HepG2 (cell line): Measurements from ENCODE around the gene NIFK. TPM values are rescaled to one million over a fixed set of nuclear protein-coding genes. Genes with fewer than 3 reads are reported as not detected.

Source experiments
- ATAC-seq: fragments of 200-7000 bp; cut with Tn5 transposase; 3 replicates; pipeline ENCODE4 v1.9.1; 2020; ENCODE audit warnings: mild to moderate bottlenecking, moderate library complexity
- BruUV-seq: library from RNA; stranded (reverse); fragments of 400-500 nt; replicated peaks from 2 replicates; lab custom pipeline; 2021; lab: Mats Ljungman, UMichigan
- CTCF ChIA-PET: fragments of 300-600 bp; formaldehyde crosslinking; extraction: SDS; loops from one replicate; lab custom pipeline; 2021; ENCODE audit warnings: low total read pairs, inconsistent platforms, low intra/inter-chr PET ratio; lab: Yijun Ruan, JAX
- POLR2A ChIA-PET: fragments of 350-600 bp; sonication (Branson Sonifier 250); formaldehyde crosslinking; loops from one replicate; lab custom pipeline; 2020; ENCODE audit warnings: antibody characterized with exemption, inconsistent platforms; lab: Yijun Ruan, JAX
- DNase-seq: peaks from one replicate; pipeline ENCODE4 v3.0.0-alpha.2; 2015; ENCODE audit warnings: low spot score
- FAIRE-seq: peaks from 3 replicates; lab custom pipeline; 2011; peaks lifted over from hg19 to GRCh38; lab: Jason Lieb, UNC
- H2AFZ ChIP-seq: one replicate; pipeline ENCODE4 v1.6.1; 2011; ENCODE audit warnings: low read length, inconsistent platforms
- H3K27ac ChIP-seq: fragments of 300-600 bp; 3 replicates; pipeline ENCODE4 v1.8.0; 2011; ENCODE audit warnings: mixed run types, mild to moderate bottlenecking, mixed read lengths, low read length, inconsistent platforms; ENCODE audit not compliant: insufficient read depth; ENCODE audit errors: extremely low read length
- H3K27me3 ChIP-seq, 2 experiments: fragments of 200-600 bp in 1 of 2; 2 replicates in 1 of 2; 3 replicates in 1 of 2; pipeline versions ENCODE4 v1.6.0 to v1.8.0; 2011; ENCODE audit warnings: low read length in 2 of 2, mild to moderate bottlenecking in 2 of 2, moderate library complexity in 2 of 2, inconsistent platforms in 1 of 2; ENCODE audit not compliant: insufficient read depth in 2 of 2, control insufficient read depth in 1 of 2
- H3K36me3 ChIP-seq, 2 experiments: fragments of 200-600 bp in 1 of 2; replicated peaks in 1 of 2; 2 replicates in 1 of 2; 3 replicates in 1 of 2; pipeline versions ENCODE4 v1.5.1 to v1.8.0; 2011; ENCODE audit warnings: low read length in 2 of 2, inconsistent platforms in 1 of 2; ENCODE audit not compliant: insufficient read depth in 2 of 2, control insufficient read depth in 1 of 2
- H3K4me1 ChIP-seq: 2 replicates; pipeline ENCODE4 v1.5.1; 2012; ENCODE audit warnings: low read length, inconsistent platforms; ENCODE audit not compliant: insufficient read depth
- H3K4me2 ChIP-seq: 2 replicates; pipeline ENCODE4 v1.6.0; 2011; ENCODE audit warnings: low read depth, low read length, inconsistent platforms
- H3K4me3 ChIP-seq, 3 experiments: fragments of 200-600 bp in 1 of 3; sonication (generic), shearing (Covaris generic) in 1 of 3; replicated peaks in 1 of 3; 2 replicates each; pipeline ENCODE4 v1.5.1; 2011 to 2016; ENCODE audit warnings: low read length in 3 of 3, inconsistent platforms in 2 of 3, low read depth in 2 of 3, mild to moderate bottlenecking in 2 of 3, control low read depth in 1 of 3, mixed read lengths in 1 of 3; ENCODE audit not compliant: insufficient read depth in 1 of 3
- H3K79me2 ChIP-seq: one replicate; pipeline ENCODE4 v1.6.1; 2011; ENCODE audit warnings: low read length, inconsistent platforms; ENCODE audit not compliant: insufficient read depth
- H3K9ac ChIP-seq: 2 replicates; pipeline ENCODE4 v1.6.0; 2011; ENCODE audit warnings: mild to moderate bottlenecking, low read depth, low read length, inconsistent platforms; ENCODE audit not compliant: insufficient read depth
- H3K9me3 ChIP-seq: 2 replicates; pipeline ENCODE4 v1.5.1; 2012; ENCODE audit warnings: mild to moderate bottlenecking, low read length
- H4K20me1 ChIP-seq: 2 replicates; pipeline ENCODE4 v1.6.0; 2011; ENCODE audit warnings: inconsistent platforms, mild to moderate bottlenecking, low read length, moderate library complexity; ENCODE audit not compliant: insufficient read depth
- MAF1 ChIP-seq: sonication (generic); formaldehyde crosslinking; IDR thresholded peaks from 2 replicates; pipeline ENCODE4 v1.5.0; 2020; ENCODE audit warnings: missing genetic modification reagents, borderline replicate concordance
- MAFF ChIP-seq: IDR thresholded peaks from 2 replicates; pipeline ENCODE4 v1.6.1; 2011; ENCODE audit warnings: low read depth, low read length, improper control_type of control experiment
- MAFK ChIP-seq, 2 experiments: IDR thresholded peaks in 1 of 2; conservative IDR thresholded peaks in 1 of 2; 2 replicates each; pipeline ENCODE4 v1.6.1; 2011; ENCODE audit warnings: improper control_type of control experiment in 2 of 2, low read length in 2 of 2
- ZNF597 ChIP-seq: sonication (generic); formaldehyde crosslinking; IDR thresholded peaks from 2 replicates; pipeline ENCODE4 v1.5.0; 2020; ENCODE audit warnings: missing genetic modification reagents
- in situ Hi-C: cut with HindIII; loops from 2 replicates; pipeline ENCODE4 v1.10.0; 2017; ENCODE audit warnings: low pct_unique_long_range_greater_than_20kb; ENCODE audit not compliant: extremely low pct_ligation_motif_present
- intact Hi-C: fragments of 100-400 bp; cut with micrococcal nuclease; formaldehyde crosslinking; loops from one replicate; pipeline ENCODE4 v1.10.0; 2022; ENCODE audit not compliant: unreplicated experiment
- polyA plus RNA-seq, 8 experiments: library from polyadenylated mRNA; depleted of rRNA in 3 of 8; stranded (reverse) in 7 of 8; unstranded in 1 of 8; fragments of >200 nt; fragmentation: Illumina TruSeq in 4 of 8; extraction: Trizol in 4 of 8; gene quantifications; 2 replicates each; pipeline versions ENCODE4 v1.2.1 to v1.2.3, GENCODE V29; 2011 to 2016; ENCODE audit warnings: low read depth in 4 of 8, missing spikeins in 1 of 8, mixed read lengths in 1 of 8; ENCODE audit not compliant: insufficient read depth in 1 of 8
- total RNA-seq, 5 experiments: library from RNA; depleted of rRNA; stranded (reverse); fragments of >200 nt; fragmentation: Illumina TruSeq; extraction: Trizol; gene quantifications; 2 replicates each; pipeline ENCODE4 v1.2.3, GENCODE V29; 2016; ENCODE audit warnings: low read depth in 1 of 5
- TF ChIP-seq, protein P1 (sequence below): sonication (generic); formaldehyde crosslinking; IDR thresholded peaks from 2 replicates; pipeline ENCODE4 v1.5.1; 2020; ENCODE audit warnings: mild to moderate bottlenecking, missing genetic modification reagents, moderate library complexity

NIFK gene
- total and polyA plus RNA-seq, 2 of the 13 experiments (the other 11 are each of a cell fraction or from before 2014, with no cell fraction given) = 19.6 to 105 TPM

GRCh38 chr2:121731366-121731765 lies 5.3 kb downstream of the NIFK start (continued):
- TF ChIP-seq ZNF597 (CRISPR knock-in tag) = no peak

DNA sequence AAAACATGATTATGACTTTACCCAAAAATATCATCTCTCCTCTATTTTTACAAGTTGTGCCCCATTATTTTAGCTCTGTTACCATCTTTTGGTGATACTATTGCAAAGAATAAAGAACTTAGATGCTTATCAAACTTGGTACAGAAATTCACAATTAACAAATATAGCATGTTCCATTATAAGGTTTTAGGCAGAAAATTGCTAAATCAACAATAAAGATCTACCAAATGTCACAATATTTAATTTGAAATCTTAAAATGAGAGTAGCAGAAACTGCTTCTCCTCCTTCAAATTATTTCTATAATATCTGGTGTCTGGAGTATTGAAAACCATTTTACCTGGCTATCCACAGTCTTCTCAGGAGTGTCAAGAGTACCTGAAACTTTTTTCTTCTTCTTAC lies 8.7 kb downstream of the NIFK start:
- in situ Hi-C loops = no loop called here

More for the DNA sequence above, 8.7 kb downstream of the NIFK start:
- peaks cover 13 to 55% of the 10 kb centered on the region in 2 experiments for H3K36me3 ChIP-seq
- FAIRE-seq = no peak
- no peak for DNase-seq
- TF ChIP-seq, protein P1, sequence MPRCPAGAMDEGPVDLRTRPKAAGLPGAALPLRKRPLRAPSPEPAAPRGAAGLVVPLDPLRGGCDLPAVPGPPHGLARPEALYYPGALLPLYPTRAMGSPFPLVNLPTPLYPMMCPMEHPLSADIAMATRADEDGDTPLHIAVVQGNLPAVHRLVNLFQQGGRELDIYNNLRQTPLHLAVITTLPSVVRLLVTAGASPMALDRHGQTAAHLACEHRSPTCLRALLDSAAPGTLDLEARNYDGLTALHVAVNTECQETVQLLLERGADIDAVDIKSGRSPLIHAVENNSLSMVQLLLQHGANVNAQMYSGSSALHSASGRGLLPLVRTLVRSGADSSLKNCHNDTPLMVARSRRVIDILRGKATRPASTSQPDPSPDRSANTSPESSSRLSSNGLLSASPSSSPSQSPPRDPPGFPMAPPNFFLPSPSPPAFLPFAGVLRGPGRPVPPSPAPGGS = no peak
- TF ChIP-seq MAF1 (CRISPR knock-in tag) (no peak), MAFK (conservative IDR thresholded peaks at IDR 0.05 in 1 of 2, IDR thresholded peaks at IDR 0.05 in 1 of 2; ENCODE audit: low read length in 2 of 2) (peak in 1 of 2 experiments; percentile 42; a peak in 2 of 4 replicates), MAFF (peak; percentile 38; the same call in 1 of the 2 replicates)
- no peak overlapping the region for H3K9ac ChIP-seq
- no TSS peak for BruUV-seq
- no peaks in the 10 kb centered on the region for H3K79me2 ChIP-seq
- POLR2A ChIA-PET = no interaction called here
- CTCF ChIA-PET = no interaction called here
- no peaks in the 10 kb centered on the region for H3K4me1 ChIP-seq
- intact Hi-C loops = no loop called here
- H3K27me3 ChIP-seq = no peaks in the 10 kb centered on the region
- H2AFZ ChIP-seq = no peak overlapping the region
- no peaks in the 10 kb centered on the region for H4K20me1 ChIP-seq
- no peaks in the 10 kb centered on the region for H3K9me3 ChIP-seq
- ATAC-seq = no peak
- H3K4me2 ChIP-seq = no peak overlapping the region
- no peak overlapping the region for H3K27ac ChIP-seq
- no peak overlapping the region for H3K4me3 ChIP-seq
